Measurements from ENCODE around the gene FBRSL1.
A peak's percentile ranks its signal among the peaks of the same experiment; 100 is the strongest.

The FBRSL1 gene

GRCh38 chr12:132558042-132558856 lies 68.3 kb downstream of the FBRSL1 start:
- DNase-seq (ENCODE audit: low spot score): no peak

DNA sequence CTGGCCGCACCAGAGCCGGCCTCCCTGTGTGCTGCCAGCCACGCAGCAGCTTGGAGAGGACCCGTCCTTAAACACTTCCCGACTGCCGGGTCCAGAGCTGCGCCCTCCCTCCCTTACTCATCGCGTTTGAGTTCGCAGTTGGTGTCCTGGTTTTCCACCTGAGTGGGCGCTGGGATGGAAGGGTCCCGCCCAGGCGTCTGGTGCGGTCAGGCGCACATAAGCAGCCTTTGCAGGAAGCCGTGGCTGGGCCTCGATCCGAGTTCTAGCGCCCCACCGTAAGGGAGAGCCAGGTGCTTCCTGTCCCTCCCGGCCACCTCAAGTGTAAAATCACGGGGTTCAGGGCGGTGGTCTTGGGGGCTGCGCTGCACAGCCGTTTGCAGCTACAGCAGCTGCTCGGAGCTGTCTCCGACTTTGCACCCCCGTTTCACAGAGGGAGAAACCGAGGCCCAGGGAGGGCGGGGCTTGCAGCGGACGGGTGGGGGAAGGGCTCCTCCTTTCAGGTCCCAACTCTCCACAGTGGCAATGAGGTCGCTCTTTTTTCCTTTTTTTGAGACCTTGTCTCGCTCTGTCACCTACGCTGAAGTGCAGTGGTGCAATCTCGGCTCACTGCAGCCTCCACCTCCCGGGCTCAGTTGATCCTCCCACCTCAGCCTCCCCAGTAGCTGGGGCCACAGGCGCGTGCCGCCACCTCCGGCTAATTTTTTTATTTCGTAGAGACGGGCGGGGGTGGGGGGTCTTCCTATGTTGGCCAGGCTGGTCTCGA lies 69.1 kb downstream of the FBRSL1 start:
- DNase-seq (ENCODE audit: low spot score): no peak

GRCh38 chr12:132559652-132560363 lies 69.9 kb downstream of the FBRSL1 start:
- DNase-seq (ENCODE audit: low spot score): peak; percentile 45

DNA sequence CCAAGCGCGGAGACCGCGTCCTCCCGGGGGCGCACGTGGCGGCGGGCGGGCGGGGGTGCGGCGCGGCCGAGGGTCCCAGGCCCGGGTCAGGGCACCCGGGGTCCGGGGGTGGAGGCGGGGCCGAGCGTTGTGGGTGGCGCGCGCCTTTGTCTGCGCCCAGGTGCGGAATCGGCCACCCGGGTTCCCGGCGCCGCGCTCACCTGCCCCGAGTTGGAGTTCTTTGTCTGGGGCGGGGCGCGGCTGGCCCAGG lies 70.3 kb downstream of the FBRSL1 start:
- DNase-seq (ENCODE audit: low spot score): no peak

DNA sequence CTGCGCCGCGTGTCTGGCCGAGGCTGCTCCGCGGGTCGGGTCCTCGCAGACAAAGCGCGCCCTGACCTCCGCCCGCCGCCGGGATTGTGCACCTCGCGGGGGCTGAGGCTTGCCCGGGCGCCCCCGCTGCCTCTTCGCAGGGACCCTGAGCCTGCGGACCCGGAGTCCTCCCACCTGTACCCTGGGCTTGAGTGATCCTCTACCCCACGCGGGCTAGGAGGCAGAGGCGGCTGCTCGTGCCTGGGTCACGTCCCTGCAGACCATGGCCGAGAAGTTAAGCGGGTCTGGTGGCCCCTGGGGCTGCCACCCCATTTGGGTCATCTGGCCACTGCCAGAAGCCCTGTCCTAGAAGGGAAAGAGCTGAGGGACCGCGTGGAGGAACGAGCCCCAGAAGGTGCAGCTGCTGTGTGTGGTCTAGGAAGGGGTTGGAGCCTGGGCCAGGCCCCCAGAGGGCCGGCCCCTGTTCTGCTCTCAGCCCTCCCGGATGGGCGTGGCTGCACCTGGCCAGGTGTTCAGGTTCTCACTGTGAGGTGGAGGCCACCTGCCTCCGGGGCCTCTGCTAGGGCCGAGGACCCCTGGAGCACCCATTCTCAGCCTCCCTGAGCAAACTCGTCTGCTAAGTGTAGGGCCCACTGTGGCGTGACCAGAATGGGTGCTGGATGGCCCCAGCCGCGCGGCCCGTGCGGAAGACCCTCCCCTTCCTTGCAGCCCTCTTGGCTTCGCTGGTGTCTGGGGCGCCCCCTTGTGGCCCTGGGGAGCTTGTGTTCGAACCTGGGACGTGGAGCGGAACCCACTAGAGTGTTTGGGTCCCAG lies 70.9 kb downstream of the FBRSL1 start:
- no peak for DNase-seq (ENCODE audit: low spot score)

Data from Ammon's horn (tissue), 1 donor.